Spleen (tissue), 11 donors: ENCODE results near the gene SLC2A11. TPM values are rescaled to one million over a fixed set of nuclear protein-coding genes. Genes with fewer than 3 reads are reported as not detected.

Source experiments
- DNase-seq: peaks from one replicate; pipeline ENCODE4 v3.0.0-alpha.2; 2020
- H3K27ac ChIP-seq, 8 donors: fragments of 200-600 bp; sonication (generic) in 7 of 8; 1 replicate in 4 of 8; 2 replicates in 4 of 8; pipeline versions ENCODE4 v1.5.0 to v1.8.0; 2016 to 2021; ENCODE audit warnings: inconsistent platforms in 4 of 8, mild to moderate bottlenecking in 4 of 8, moderate library complexity in 1 of 8
- H3K27me3 ChIP-seq, 7 donors: fragments of 200-600 bp; sonication (generic) in 6 of 7; replicated peaks in 1 of 7; 1 replicate in 4 of 7; 2 replicates in 3 of 7; pipeline versions ENCODE4 v1.5.0 to v1.8.0; 2016 to 2021; ENCODE audit warnings: inconsistent platforms in 3 of 7, mild to moderate bottlenecking in 1 of 7
- H3K36me3 ChIP-seq, 6 donors: fragments of 200-600 bp; sonication (generic) in 5 of 6; 1 replicate in 4 of 6; 2 replicates in 2 of 6; pipeline versions ENCODE4 v1.5.0 to v1.8.0; 2016 to 2021; ENCODE audit warnings: inconsistent platforms in 2 of 6
- H3K4me1 ChIP-seq, 6 donors: fragments of 200-600 bp; sonication (generic) in 5 of 6; 1 replicate in 3 of 6; 2 replicates in 3 of 6; pipeline versions ENCODE4 v1.5.0 to v1.8.0; 2016 to 2021; ENCODE audit warnings: inconsistent platforms in 3 of 6
- H3K4me3 ChIP-seq, 8 donors: fragments of 200-600 bp; sonication (generic) in 7 of 8; 1 replicate in 4 of 8; 2 replicates in 4 of 8; pipeline versions ENCODE4 v1.5.0 to v1.8.0; 2016 to 2021; ENCODE audit warnings: inconsistent platforms in 4 of 8, mild to moderate bottlenecking in 4 of 8, moderate library complexity in 2 of 8
- H3K9me3 ChIP-seq, 8 donors: fragments of 200-600 bp; sonication (generic) in 7 of 8; 1 replicate in 4 of 8; 2 replicates in 4 of 8; pipeline versions ENCODE4 v1.5.0 to v1.8.0; 2016 to 2021; ENCODE audit warnings: inconsistent platforms in 4 of 8
- CTCF ChIP-seq, 11 experiments: fragments of 200-600 bp in 7 of 11; fragments of 450-650 bp in 4 of 11; sonication (generic) in 4 of 11; IDR thresholded peaks in 8 of 11; conservative IDR thresholded peaks in 3 of 11; 1 replicate in 7 of 11; 2 replicates in 4 of 11; pipeline versions ENCODE4 v1.4.0 to v1.8.0; 2016 to 2021; ENCODE audit warnings: antibody characterized with exemption in 11 of 11, inconsistent platforms in 4 of 11, mild to moderate bottlenecking in 1 of 11
- POLR2A ChIP-seq, 3 donors: fragments of 450-650 bp; IDR thresholded peaks; one replicate each; pipeline ENCODE4 v1.5.1; 2017; ENCODE audit warnings: antibody characterized with exemption in 3 of 3, mild to moderate bottlenecking in 1 of 3
- POLR2AphosphoS5 ChIP-seq, 3 donors: sonication (generic); formaldehyde crosslinking; IDR thresholded peaks; one replicate each; pipeline ENCODE4 v1.5.1; 2017; ENCODE audit warnings: antibody characterized with exemption in 3 of 3
- WGBS, 5 donors: extraction: QIAGEN DNeasy Blood & Tissue Kit in 3 of 5; methylation state at CpG; one replicate each; pipeline versions ENCODE4 v1.1.5 to v1.1.7; 2013 to 2018; 5-methylcytosine and 5-hydroxymethylcytosine counted together
- intact Hi-C: fragments of 100-400 bp; cut with DNase I; formaldehyde crosslinking; loops from one replicate; pipeline ENCODE4 v1.15.0; 2023; ENCODE audit warnings: low total_unique reads
- polyA plus RNA-seq, 3 donors: library from polyadenylated mRNA; stranded (reverse); fragments of 200-250 nt; gene quantifications; one replicate each; pipeline ENCODE4 v1.2.1, GENCODE V29; 2013
- total RNA-seq, 7 donors: library from RNA; depleted of rRNA in 3 of 7; stranded (reverse); fragments of >200 nt in 3 of 7; fragmentation: NEBNext Ultra II Directional in 4 of 7; extraction: Animal tissue kit (Norgen Biotek cat#: 25700) in 4 of 7; gene quantifications; one replicate each; pipeline versions ENCODE4 v1.1.0 to v1.2.1, GENCODE V29; 2016 to 2021
- donor health status: healthy with polysubstance abuse.
- donor health status: DM: no; HTN: no; CAD: no; lungs with moderate emphysema.
- donor health status: DM: no; HTN: no; CAD: no.
- donor health status: Bipolar disorder and iron deficiency.
- donor health status: healthy.
- donor health status: DM: no; HTN: no; CAD: no.
- donor health status: DM: yes; HTN: yes; CAD: no.

The SLC2A11 gene
- total and polyA plus RNA-seq, 10 donors = 12.0 to 23.5 (median 16.5) TPM

GRCh38 chr22:23816156-23816976, 41.3 kb upstream of the SLC2A11 start:
- peaks cover 4 to 100% (median 67%) of the 10 kb centered on the region in 6 donors for H3K36me3 ChIP-seq
- peaks cover 5 to 44% (median 27%) of the 10 kb centered on the region in 6 donors for H3K4me1 ChIP-seq
- H3K27me3 ChIP-seq = no peaks in the 10 kb centered on the region
- peak; percentile 44 for DNase-seq
- intact Hi-C loops = no loop called here
- no peaks in the 10 kb centered on the region for H3K9me3 ChIP-seq
- TF ChIP-seq CTCF (IDR thresholded peaks at IDR 0.05 in 8 of 11, conservative IDR thresholded peaks at IDR 0.05 in 3 of 11) (no peak), POLR2AphosphoS5 (IDR thresholded peaks at IDR 0.05) (no peak)
- H3K27ac ChIP-seq = no peak overlapping the region
- WGBS, 5 donors = 89 to 94% (median 90%) methylated on average over 16 to 18 of the region's 18 CpGs
- H3K4me3 ChIP-seq = no peak overlapping the region

- Histone ChIP-seq H3K36me3 (peaks cover 4 to 100% (median 68%) of the 10 kb centered on the region in 6 donors), H3K9me3 (no peaks in the 10 kb centered on the region)
Observed at GRCh38 chr22:23817146-23817545, 40.5 kb upstream of the SLC2A11 start.

DNA sequence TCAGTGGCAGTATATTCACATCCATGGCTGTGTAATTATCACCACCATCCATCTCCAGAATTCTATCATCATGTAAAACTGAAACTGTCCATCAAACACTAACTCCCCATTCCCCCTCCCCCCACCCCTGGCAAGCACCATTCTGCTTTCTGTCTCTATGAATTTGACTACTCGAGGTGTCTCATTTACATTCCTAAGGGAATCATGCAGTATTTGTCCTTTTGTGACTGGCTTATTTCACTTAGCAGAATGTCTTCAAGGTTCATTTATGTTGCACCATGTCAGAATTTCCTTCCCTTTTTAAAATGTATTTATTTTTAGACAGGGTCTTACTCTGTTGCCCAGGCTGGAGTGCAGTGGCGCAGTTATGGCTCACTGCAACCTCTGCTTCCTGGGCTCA, 39.1 kb upstream of the SLC2A11 start:
- Histone ChIP-seq H3K4me1 (peaks cover 5 to 45% (median 27%) of the 10 kb centered on the region in 6 donors), H3K9me3 (no peaks in the 10 kb centered on the region), H3K27ac (peak overlapping the region in 2 of 8 donors; percentile 3 to 50), H3K36me3 (peaks cover 4 to 99% (median 72%) of the 10 kb centered on the region in 6 donors), H3K27me3 (no peaks in the 10 kb centered on the region), H3K4me3 (no peak overlapping the region)
- 51 to 68% (median 62%) methylated on average over 2 of the region's 2 CpGs for WGBS, 5 donors
- DNase-seq = peak; percentile 33
- intact Hi-C loops = no loop called here
- TF ChIP-seq POLR2AphosphoS5 (IDR thresholded peaks at IDR 0.05) (no peak), POLR2A (IDR thresholded peaks at IDR 0.05) (no peak)

More at GRCh38 chr22:23817146-23817545, 40.5 kb upstream of the SLC2A11 start:
- no peak overlapping the region for H3K27ac ChIP-seq
- peaks cover 5 to 45% (median 27%) of the 10 kb centered on the region in 6 donors for H3K4me1 ChIP-seq
- TF ChIP-seq POLR2AphosphoS5 (IDR thresholded peaks at IDR 0.05) = no peak
- TF ChIP-seq POLR2A (IDR thresholded peaks at IDR 0.05) = no peak
- no peak for TF ChIP-seq CTCF (IDR thresholded peaks at IDR 0.05 in 8 of 11, conservative IDR thresholded peaks at IDR 0.05 in 3 of 11)
- H3K27me3 ChIP-seq = no peaks in the 10 kb centered on the region
- H3K4me3 ChIP-seq = no peak overlapping the region
- intact Hi-C loops = no loop called here
- WGBS, 5 donors = 90 to 98% (median 95%) methylated on average over 6 of the region's 6 CpGs
- DNase-seq = peak; percentile 37

DNA sequence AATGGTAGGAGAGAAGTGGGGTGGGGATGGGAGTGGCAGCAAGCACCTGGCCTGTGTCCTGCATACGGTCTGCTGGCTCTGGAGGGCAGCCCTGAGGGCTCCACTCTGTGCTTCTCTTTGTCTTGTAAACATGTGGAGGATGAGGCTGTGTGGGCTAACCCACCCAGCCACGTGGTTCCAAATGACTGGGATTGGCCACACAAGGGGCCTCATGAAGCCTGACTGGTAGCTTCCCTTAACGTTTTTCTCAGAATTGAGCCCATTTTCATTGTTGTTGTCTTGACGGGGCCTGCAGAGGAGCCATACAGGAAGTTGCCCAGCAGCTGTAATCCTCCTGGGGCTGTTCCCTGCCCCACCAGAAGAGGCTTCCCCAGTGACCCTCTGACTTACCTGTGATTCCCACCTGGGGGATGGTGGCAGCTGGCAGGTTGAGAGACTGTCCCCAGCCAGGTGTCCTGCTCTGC, 36.9 kb upstream of the SLC2A11 start:
- WGBS, 5 donors = 30 to 49% (median 37%) methylated on average over 3 to 4 of the region's 4 CpGs
- peak; percentile 80 for DNase-seq
- no peak overlapping the region for H3K4me3 ChIP-seq
- no peaks in the 10 kb centered on the region for H3K9me3 ChIP-seq
- peaks cover 5 to 45% (median 27%) of the 10 kb centered on the region in 6 donors for H3K4me1 ChIP-seq
- TF ChIP-seq POLR2A (IDR thresholded peaks at IDR 0.05) (no peak), POLR2AphosphoS5 (IDR thresholded peaks at IDR 0.05) (peak in 2 of 3 donors; percentile 4 to 35)
- H3K27me3 ChIP-seq = no peaks in the 10 kb centered on the region
- peaks cover 4 to 100% (median 91%) of the 10 kb centered on the region in 6 donors for H3K36me3 ChIP-seq
- H3K27ac ChIP-seq = peak overlapping the region in 4 of 8 donors; percentile 36 to 71 (median 38)
- intact Hi-C loops = no loop called here

GRCh38 chr22:23822101-23822671, 35.5 kb upstream of the SLC2A11 start:
- intact Hi-C loops = no loop called here
- 73 to 90% (median 76%) methylated on average over 4 to 6 of the region's 6 CpGs for WGBS, 5 donors
- H3K27ac ChIP-seq = peak overlapping the region in 1 of 8 donors; percentile 71
- TF ChIP-seq CTCF (IDR thresholded peaks at IDR 0.05 in 8 of 11, conservative IDR thresholded peaks at IDR 0.05 in 3 of 11) = no peak
- peak in 1 of 3 donors; percentile 33 for TF ChIP-seq POLR2AphosphoS5 (IDR thresholded peaks at IDR 0.05)
- no peak for TF ChIP-seq POLR2A (IDR thresholded peaks at IDR 0.05)
- H3K27me3 ChIP-seq = no peaks in the 10 kb centered on the region
- peak; percentile 66 for DNase-seq
- peaks cover 5 to 49% (median 27%) of the 10 kb centered on the region in 6 donors for H3K4me1 ChIP-seq
- H3K4me3 ChIP-seq = no peak overlapping the region
- no peaks in the 10 kb centered on the region for H3K9me3 ChIP-seq
- peaks cover 0 to 100% (median 91%) of the 10 kb centered on the region in 6 donors for H3K36me3 ChIP-seq
